Measurements from ENCODE around the gene KDM7A. TPM values are rescaled to one million over a fixed set of nuclear protein-coding genes. Genes with fewer than 3 reads are reported as not detected.

The KDM7A gene
- total and polyA plus RNA-seq, 2 of the 4 experiments (the other 2 are of a cell fraction) = 1.5 to 2.3 TPM

DNA sequence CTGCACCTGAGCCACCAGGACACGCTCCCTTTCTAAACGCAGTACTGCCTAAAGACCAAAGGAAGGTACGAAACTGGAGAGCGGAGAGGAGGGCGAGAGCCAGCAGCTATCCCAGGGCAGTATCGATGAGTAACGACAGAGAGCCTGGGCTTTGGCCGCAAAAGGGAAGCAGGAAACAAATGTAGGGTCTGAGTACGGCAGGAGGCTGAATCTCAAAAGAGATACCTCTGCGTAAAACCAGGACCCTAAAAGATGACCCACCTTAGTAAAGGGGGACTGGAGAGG, 134.5 kb downstream of the KDM7A start:
- H3K4me3 ChIP-seq (ENCODE audit: insufficient read depth, low read depth, low read length) = no peak overlapping the region
- WGBS, 2 experiments (ENCODE audit: extremely low coverage in 2 of 2, insufficient read length in 1 of 2) = 93% methylated on average over 6 of the region's 10 CpGs; no CpG with 5 or more reads in 1 of the 2 experiments
- no peak overlapping the region for H3K27ac ChIP-seq (ENCODE audit: insufficient read depth, low read length)

More for the DNA sequence above, 134.5 kb downstream of the KDM7A start:
- TF ChIP-seq CHD1 (IDR thresholded peaks at IDR 0.05; ENCODE audit: low read depth, low read length) (no peak), SMC3 (IDR thresholded peaks at IDR 0.05; ENCODE audit: low read depth, low read length) (no peak), CTCF (conservative IDR thresholded peaks at IDR 0.05; ENCODE audit: low read depth, low read length) (no peak), RAD21 (IDR thresholded peaks at IDR 0.05; ENCODE audit: low read length) (no peak), ELK1 (IDR thresholded peaks at IDR 0.05; ENCODE audit: borderline replicate concordance, low read depth, low read length) (no peak), FOS (IDR thresholded peaks at IDR 0.05; ENCODE audit: low read depth, low read length) (no peak), CEBPB (IDR thresholded peaks at IDR 0.05; ENCODE audit: low read depth, low read length) (no peak), USF2 (IDR thresholded peaks at IDR 0.05; ENCODE audit: low read depth, low read length) (no peak), RFX5 (IDR thresholded peaks at IDR 0.05; ENCODE audit: low read depth, low read length) (no peak), MAFK (IDR thresholded peaks at IDR 0.05; ENCODE audit: low read depth, low read length) (no peak), MAZ (IDR thresholded peaks at IDR 0.05; ENCODE audit: borderline replicate concordance, low read depth, low read length) (no peak), BHLHE40 (IDR thresholded peaks at IDR 0.05; ENCODE audit: low read depth, low read length) (no peak)
- H3K23ac ChIP-seq (ENCODE audit: low read depth, low read length) = no peak overlapping the region
- H2BK15ac ChIP-seq (ENCODE audit: low read depth, low read length) = no peak overlapping the region
- no peak overlapping the region for H4K91ac ChIP-seq (ENCODE audit: insufficient read depth, low read depth, low read length)
- H3K14ac ChIP-seq (replicated peaks; ENCODE audit: low read depth, low read length) = no peak overlapping the region
- H2BK120ac ChIP-seq (ENCODE audit: low read depth, low read length) = no peak overlapping the region
- no peak overlapping the region for H2AFZ ChIP-seq (replicated peaks; ENCODE audit: low read length, poor library complexity)
- H2BK20ac ChIP-seq (ENCODE audit: low read depth, low read length) = no peak overlapping the region
- no peaks in the 10 kb centered on the region for H3K9me3 ChIP-seq (ENCODE audit: control insufficient read depth, insufficient read depth, low read length)
- BruUV-seq (replicated peaks) = no TSS peak
- dilution Hi-C loops (cut with HindIII; ENCODE audit: low sequenced_read_pairs, unreplicated experiment) = no loop called here
- no peak overlapping the region for H2BK5ac ChIP-seq (ENCODE audit: low read depth, low read length, poor library complexity, severe bottlenecking)
- peaks cover 6% of the 10 kb centered on the region; the same call in 1 of the 2 replicates for H3K4me1 ChIP-seq (ENCODE audit: control insufficient read depth, insufficient read depth, low read length)
- ChIA-PET POLR2A (ENCODE audit: unreplicated experiment) (no interaction called here), CTCF (no interaction called here)
- no peaks in the 10 kb centered on the region for H3K27me3 ChIP-seq (ENCODE audit: control insufficient read depth, insufficient read depth, low read length)
- DNase-seq (no peak), ATAC-seq (ENCODE audit: low read depth) (no peak)
- no peaks in the 10 kb centered on the region; a peak in 1 of 4 replicates for H3K79me1 ChIP-seq (ENCODE audit: low read depth in 1 of 2, low read length in 2 of 2)
- intact Hi-C loops (cut with micrococcal nuclease) = no loop called here
- no peak overlapping the region for H3K4ac ChIP-seq (ENCODE audit: low read depth, low read length)
- H4K8ac ChIP-seq (ENCODE audit: low read depth in 2 of 2, low read length in 2 of 2) = no peak overlapping the region
- in situ Hi-C loops (cut with MboI; ENCODE audit: low sequenced_read_pairs) = no loop called here
- no peaks in the 10 kb centered on the region for H4K20me1 ChIP-seq (ENCODE audit: insufficient read depth, low read length)
- H2AK9ac ChIP-seq (replicated peaks; ENCODE audit: low read depth, low read length, poor library complexity) = no peak overlapping the region
- H3K18ac ChIP-seq (ENCODE audit: low read depth, low read length) = no peak overlapping the region
- no peak overlapping the region for H4K5ac ChIP-seq (ENCODE audit: low read depth, low read length)
- H3K36me3 ChIP-seq (ENCODE audit: control insufficient read depth, insufficient read depth, low read length) = peaks cover 11% of the 10 kb centered on the region
- H3K4me2 ChIP-seq (ENCODE audit: low read depth, low read length) = no peak overlapping the region
- no peak overlapping the region for H3K56ac ChIP-seq (ENCODE audit: extremely low read depth, insufficient read depth, low read length)
- 0 out of 2 replicates have a peak, but pooled peaks cover 2% of the 10 kb centered on the region for H3K9me1 ChIP-seq (ENCODE audit: insufficient read depth, low read length)
- no peak overlapping the region for H2AK5ac ChIP-seq (ENCODE audit: low read depth, low read length)
- no peak overlapping the region for H3K9ac ChIP-seq (ENCODE audit: low read depth, low read length)
